Mucosa of stomach (tissue), 1 donor: ENCODE data around the gene FBXO21.
"Not testable (repeated sequence)": the region's sequence is repeated elsewhere in the genome, so short reads cannot be mapped to it uniquely, and the experiment has no call there.

Experiments
- H3K27me3 ChIP-seq: one replicate; pipeline ENCODE4 v1.7.0; 2013; ENCODE audit warnings: mild to moderate bottlenecking, low read length; ENCODE audit not compliant: control insufficient read depth, insufficient read depth
- H3K36me3 ChIP-seq: one replicate; pipeline ENCODE4 v1.7.0; 2013; ENCODE audit warnings: low read length; ENCODE audit not compliant: control insufficient read depth, insufficient read depth
- H3K4me1 ChIP-seq: one replicate; pipeline ENCODE4 v1.7.0; 2013; ENCODE audit warnings: mild to moderate bottlenecking, low read length; ENCODE audit not compliant: control insufficient read depth, insufficient read depth
- H3K4me3 ChIP-seq: one replicate; pipeline ENCODE4 v1.7.0; 2013; ENCODE audit warnings: low read length
- H3K9ac ChIP-seq: one replicate; pipeline ENCODE4 v1.7.0; 2013; ENCODE audit warnings: mild to moderate bottlenecking, low read length, moderate library complexity
- H3K9me3 ChIP-seq: one replicate; pipeline ENCODE4 v1.7.0; 2013; ENCODE audit warnings: mild to moderate bottlenecking, low read length, moderate library complexity; ENCODE audit not compliant: control insufficient read depth
- donor health status: Pancreatic carcinoma.

FBXO21 gene

GRCh38 chr12:117195027-117195426 lies 4.8 kb upstream of the FBXO21 start:
- H3K4me3 ChIP-seq, H3K9me3 ChIP-seq, H3K4me1 ChIP-seq, H3K9ac ChIP-seq, H3K27me3 ChIP-seq, H3K36me3 ChIP-seq: not testable (repeated sequence)

DNA sequence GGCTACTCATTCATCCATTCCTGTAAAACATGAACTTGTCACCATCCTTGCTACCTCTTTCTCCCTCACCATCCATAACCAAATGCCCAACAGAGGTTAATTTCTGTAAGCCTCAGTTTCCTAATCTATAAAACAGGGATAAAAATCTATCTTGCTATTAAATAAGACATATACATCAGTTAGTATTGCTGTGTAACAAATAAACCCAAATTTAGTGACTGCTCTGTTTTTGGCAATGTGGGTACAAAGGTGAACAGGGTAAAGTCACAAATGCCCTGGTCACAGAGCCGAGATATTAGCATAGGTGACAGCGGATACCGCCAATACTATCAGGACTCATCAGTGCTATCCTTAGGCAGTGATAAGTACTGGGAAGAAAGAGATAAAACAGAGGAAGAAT lies 3.6 kb upstream of the FBXO21 start:
- Histone ChIP-seq H3K4me1 (peaks cover 6% of the 10 kb centered on the region), H3K36me3 (no peaks in the 10 kb centered on the region), H3K4me3 (no peak overlapping the region), H3K9ac (no peak overlapping the region), H3K27me3 (no peaks in the 10 kb centered on the region), H3K9me3 (no peaks in the 10 kb centered on the region)

DNA sequence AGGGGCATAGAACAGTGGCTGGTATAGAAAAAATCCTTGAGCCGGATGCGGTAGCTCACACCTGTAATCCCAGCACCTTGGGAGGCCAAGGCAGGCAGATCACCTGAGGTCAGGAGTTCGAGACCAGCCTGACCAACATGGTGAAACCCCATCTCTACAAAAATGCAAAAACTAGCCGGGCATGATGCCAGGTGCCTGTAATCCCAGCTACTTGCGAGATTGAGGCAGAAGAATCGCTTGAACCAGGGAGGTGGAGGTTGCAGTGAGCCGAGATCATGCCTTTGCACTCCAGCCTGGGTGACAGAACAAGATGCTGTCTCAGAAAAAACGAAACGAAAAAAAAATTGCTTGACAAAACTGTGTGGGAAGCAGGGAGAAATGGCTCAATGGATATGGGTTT lies 2.3 kb upstream of the FBXO21 start:
- not testable (repeated sequence) for H3K9me3 ChIP-seq, H3K4me1 ChIP-seq, H3K9ac ChIP-seq, H3K36me3 ChIP-seq, H3K4me3 ChIP-seq, H3K27me3 ChIP-seq

DNA sequence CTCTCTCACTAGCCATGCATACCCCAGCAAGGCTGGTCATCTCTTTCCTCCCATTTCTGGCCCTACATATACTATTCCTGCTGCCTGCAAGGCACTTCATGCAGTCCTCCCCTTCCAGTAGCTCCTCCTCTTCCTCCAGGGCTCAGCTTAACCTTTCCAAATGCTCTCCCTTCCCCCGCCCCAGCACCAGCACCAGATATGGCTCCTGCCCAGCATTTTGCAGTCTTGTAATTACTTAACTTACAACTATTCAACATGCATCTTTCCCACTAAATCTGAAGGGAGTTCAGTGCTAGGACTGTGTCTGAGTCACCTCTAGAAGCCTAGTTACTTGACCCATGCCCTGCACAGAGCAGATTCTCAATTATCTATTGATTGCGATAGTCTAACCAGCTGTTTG lies 1.8 kb upstream of the FBXO21 start:
- H3K4me3 ChIP-seq: no peak overlapping the region
- H3K36me3 ChIP-seq: no peaks in the 10 kb centered on the region
- no peaks in the 10 kb centered on the region for H3K9me3 ChIP-seq
- H3K27me3 ChIP-seq: no peaks in the 10 kb centered on the region
- no peak overlapping the region for H3K9ac ChIP-seq
- H3K4me1 ChIP-seq: peaks cover 9% of the 10 kb centered on the region

DNA sequence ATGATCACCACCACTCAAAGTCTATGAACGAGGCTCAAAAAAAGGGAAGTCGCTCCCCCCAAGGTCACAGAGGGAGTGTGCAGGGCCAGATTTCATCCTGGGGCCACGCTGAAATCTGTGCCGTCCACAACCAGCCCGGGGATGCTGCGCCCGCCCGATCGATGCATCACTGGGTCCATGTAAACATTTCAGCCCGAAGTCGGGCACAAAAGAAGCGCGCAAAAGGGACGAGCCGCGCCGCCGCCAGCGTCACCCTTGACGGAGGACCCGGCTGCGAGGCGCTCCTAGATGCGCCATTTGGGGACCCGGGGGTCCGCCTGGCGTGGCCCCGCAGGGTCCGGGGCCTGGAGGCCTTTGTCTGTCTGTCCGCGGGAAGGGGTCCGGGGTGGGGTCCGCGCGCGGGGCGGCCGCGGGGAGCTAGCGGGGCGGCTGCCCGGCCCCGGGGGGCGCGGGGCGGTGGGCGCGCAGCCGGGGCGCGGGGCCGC lies 503 bp downstream of the FBXO21 start:
- no peaks in the 10 kb centered on the region for H3K27me3 ChIP-seq
- H3K36me3 ChIP-seq: no peaks in the 10 kb centered on the region
- H3K9me3 ChIP-seq: no peaks in the 10 kb centered on the region
- H3K4me3 ChIP-seq: peak overlapping the region; percentile 31
- peak overlapping the region; percentile 61 for H3K9ac ChIP-seq
- H3K4me1 ChIP-seq: peaks cover 9% of the 10 kb centered on the region

DNA sequence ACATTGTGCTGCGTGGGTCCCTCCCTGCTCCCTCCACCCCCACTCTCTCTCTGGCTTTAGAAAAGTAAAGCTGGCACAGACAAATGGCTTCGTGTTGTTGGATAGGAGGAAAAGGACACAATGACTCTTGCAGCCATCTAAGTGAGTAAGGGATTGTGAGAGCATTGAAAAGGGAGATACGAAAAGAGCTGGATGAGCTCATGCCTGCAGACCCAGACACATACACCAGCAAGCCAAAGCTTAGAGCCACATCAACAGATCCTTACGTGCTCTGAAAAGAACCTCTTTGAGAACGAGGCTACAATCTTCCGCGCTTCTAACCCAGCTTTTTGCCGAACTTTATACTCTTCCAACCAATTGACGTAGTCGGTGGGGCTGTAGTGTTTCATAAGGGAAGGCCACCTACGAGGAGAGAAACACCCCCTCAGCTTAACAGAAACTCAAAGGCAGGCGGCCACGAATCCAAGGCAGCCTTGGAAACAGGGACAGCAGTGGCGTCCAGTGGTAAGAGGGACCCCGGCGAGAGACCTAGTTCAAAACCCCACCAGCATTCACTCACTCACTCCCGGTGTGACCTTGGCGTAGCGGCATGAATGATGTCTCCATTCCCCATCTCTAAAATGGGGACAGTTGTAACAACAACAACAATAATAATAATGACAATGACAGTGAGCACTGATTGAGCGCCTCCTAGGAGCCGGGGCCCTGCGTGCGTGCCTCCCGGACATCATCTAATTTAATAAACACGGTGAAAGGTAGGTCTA lies 1.1 kb downstream of the FBXO21 start:
- Histone ChIP-seq H3K4me1 (peaks cover 9% of the 10 kb centered on the region), H3K36me3 (peaks cover 3% of the 10 kb centered on the region), H3K27me3 (no peaks in the 10 kb centered on the region), H3K9me3 (no peaks in the 10 kb centered on the region), H3K9ac (peak overlapping the region; percentile 61), H3K4me3 (peak overlapping the region; percentile 26)

- Histone ChIP-seq H3K27me3 (no peaks in the 10 kb centered on the region), H3K9me3 (no peaks in the 10 kb centered on the region), H3K9ac (no peak overlapping the region), H3K4me3 (no peak overlapping the region), H3K36me3 (peaks cover 4% of the 10 kb centered on the region), H3K4me1 (peaks cover 9% of the 10 kb centered on the region)
These were observed 2.1 kb downstream of the FBXO21 start for GRCh38 chr12:117188121-117188665.

GRCh38 chr12:117187421-117187820 lies 2.8 kb downstream of the FBXO21 start:
- H3K9ac ChIP-seq: no peak overlapping the region
- no peaks in the 10 kb centered on the region for H3K27me3 ChIP-seq
- H3K4me1 ChIP-seq: peaks cover 9% of the 10 kb centered on the region
- peaks cover 4% of the 10 kb centered on the region for H3K36me3 ChIP-seq
- H3K4me3 ChIP-seq: no peak overlapping the region
- no peaks in the 10 kb centered on the region for H3K9me3 ChIP-seq

DNA sequence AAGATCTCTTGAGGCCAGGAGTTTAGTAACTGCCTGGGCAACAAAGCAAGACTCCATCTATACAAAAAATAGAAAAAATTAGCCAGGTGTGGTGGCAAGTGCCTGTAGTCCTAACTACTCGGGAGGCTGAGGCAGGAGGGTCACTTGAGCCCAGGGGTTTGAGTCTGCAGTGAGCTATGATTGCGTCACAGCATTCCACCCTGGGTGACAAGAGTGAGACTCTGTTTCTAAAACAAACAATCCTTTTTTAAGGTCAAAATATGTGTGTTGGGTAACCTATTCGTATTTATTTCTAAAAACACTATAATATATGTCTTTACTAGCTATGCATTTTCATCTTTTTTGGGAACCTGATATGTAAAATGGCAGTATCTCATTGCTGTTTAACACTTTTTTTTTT lies 7.4 kb downstream of the FBXO21 start:
- Histone ChIP-seq H3K27me3 (no peaks in the 10 kb centered on the region), H3K9ac (no peak overlapping the region), H3K4me1 (no peaks in the 10 kb centered on the region), H3K4me3 (no peak overlapping the region), H3K36me3 (peaks cover 4% of the 10 kb centered on the region), H3K9me3 (no peaks in the 10 kb centered on the region)

GRCh38 chr12:117181468-117181843 lies 8.8 kb downstream of the FBXO21 start:
- not testable (repeated sequence) for H3K4me1 ChIP-seq, H3K4me3 ChIP-seq, H3K36me3 ChIP-seq, H3K27me3 ChIP-seq, H3K9ac ChIP-seq, H3K9me3 ChIP-seq

DNA sequence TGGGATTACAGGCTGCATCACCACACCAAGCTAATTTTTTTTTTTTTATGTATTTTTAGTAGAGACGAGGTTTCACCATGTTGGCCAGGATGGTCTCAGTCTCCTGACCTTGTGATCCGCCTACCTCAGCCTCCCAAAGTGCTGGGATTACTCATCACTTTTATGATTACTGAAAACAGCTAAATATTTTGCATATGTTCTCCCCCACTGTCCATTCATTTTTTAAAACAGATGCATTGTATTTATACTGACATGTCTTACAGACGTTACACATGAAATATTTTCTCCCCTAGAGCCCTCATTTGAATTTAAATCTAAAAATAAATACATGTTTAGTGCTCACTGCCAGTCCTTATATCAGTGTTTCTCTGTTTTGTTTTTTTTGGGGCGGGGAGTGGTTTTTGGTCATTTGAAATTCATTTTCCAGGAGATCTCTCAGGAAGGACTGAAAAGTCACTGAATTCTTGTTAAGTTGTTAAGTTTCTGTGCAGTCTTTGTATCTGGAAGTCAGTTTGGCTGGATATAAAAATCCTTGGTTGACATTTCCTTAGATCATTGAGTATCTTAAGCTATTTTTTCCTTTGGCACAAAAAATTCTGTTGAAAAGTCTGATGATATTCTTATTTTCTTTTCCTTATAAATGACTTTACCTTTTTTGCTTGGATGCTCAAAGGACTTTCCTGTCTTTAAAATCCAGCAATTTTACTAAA lies 9.4 kb downstream of the FBXO21 start:
- Histone ChIP-seq H3K9ac (no peak overlapping the region), H3K36me3 (peaks cover 4% of the 10 kb centered on the region), H3K4me1 (no peaks in the 10 kb centered on the region), H3K4me3 (no peak overlapping the region), H3K9me3 (no peaks in the 10 kb centered on the region), H3K27me3 (no peaks in the 10 kb centered on the region)

- Histone ChIP-seq H3K4me3 (no peak overlapping the region), H3K9me3 (no peaks in the 10 kb centered on the region), H3K4me1 (no peaks in the 10 kb centered on the region), H3K36me3 (peaks cover 8% of the 10 kb centered on the region), H3K9ac (no peak overlapping the region), H3K27me3 (no peaks in the 10 kb centered on the region)
These were observed 11.5 kb downstream of the FBXO21 start for GRCh38 chr12:117178745-117179144.
